ENCODE data around the gene TMEM240.
"Not testable (repeated sequence)": the region's sequence is repeated elsewhere in the genome, so short reads cannot be mapped to it uniquely, and the experiment has no call there.

DNA sequence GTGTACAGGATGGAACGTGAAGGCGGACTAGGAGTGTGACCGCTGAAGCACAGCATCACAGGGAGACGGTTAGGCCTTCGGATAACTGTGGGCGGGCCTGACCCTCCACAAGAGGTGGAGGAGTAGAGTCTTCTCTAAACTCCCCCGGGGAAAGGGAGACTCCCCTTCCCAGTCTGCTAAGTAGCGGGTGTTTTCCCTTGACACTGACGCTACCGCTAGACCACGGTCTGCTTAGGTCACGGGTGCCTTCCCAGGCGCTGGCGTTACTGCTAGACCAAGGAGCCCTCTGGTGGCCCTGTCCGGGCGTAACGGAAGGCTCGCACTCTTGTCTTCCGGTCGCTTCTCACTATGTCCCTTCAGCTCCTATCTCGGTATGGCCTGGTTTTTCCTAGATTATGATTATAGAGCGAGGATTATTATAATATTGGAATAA, 35.0 kb downstream of the TMEM240 start:
- TF ChIP-seq, protein P1, sequence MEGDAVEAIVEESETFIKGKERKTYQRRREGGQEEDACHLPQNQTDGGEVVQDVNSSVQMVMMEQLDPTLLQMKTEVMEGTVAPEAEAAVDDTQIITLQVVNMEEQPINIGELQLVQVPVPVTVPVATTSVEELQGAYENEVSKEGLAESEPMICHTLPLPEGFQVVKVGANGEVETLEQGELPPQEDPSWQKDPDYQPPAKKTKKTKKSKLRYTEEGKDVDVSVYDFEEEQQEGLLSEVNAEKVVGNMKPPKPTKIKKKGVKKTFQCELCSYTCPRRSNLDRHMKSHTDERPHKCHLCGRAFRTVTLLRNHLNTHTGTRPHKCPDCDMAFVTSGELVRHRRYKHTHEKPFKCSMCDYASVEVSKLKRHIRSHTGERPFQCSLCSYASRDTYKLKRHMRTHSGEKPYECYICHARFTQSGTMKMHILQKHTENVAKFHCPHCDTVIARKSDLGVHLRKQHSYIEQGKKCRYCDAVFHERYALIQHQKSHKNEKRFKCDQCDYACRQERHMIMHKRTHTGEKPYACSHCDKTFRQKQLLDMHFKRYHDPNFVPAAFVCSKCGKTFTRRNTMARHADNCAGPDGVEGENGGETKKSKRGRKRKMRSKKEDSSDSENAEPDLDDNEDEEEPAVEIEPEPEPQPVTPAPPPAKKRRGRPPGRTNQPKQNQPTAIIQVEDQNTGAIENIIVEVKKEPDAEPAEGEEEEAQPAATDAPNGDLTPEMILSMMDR (IDR thresholded peaks at IDR 0.05): not testable (repeated sequence)
- TF ChIP-seq POLR2A (IDR thresholded peaks at IDR 0.05): not testable (repeated sequence)
